ENCODE data around the gene KIR3DL1.
"Not testable (repeated sequence)": the region's sequence is repeated elsewhere in the genome, so short reads cannot be mapped to it uniquely, and the experiment has no call there.

Gene KIR3DL1

GRCh38 chr19:54817670-54818536 is 1.6 kb downstream of the KIR3DL1 start:
- no peak for DNase-seq

GRCh38 chr19:54824416-54824815 is 8.1 kb downstream of the KIR3DL1 start:
- DNase-seq: not testable (repeated sequence)

- not testable (repeated sequence) for DNase-seq
Observed at GRCh38 chr19:54825326-54825725, 9.1 kb downstream of the KIR3DL1 start.

- DNase-seq: not testable (repeated sequence)
Observed at GRCh38 chr19:54828064-54828463, 11.8 kb downstream of the KIR3DL1 start.

- not testable (repeated sequence) for DNase-seq
Observed at GRCh38 chr19:54832496-54832895, 16.2 kb downstream of the KIR3DL1 start, which contains the start of gene KIR2DS4. KIR2DS4 (plus strand) TSS chr19:54832676.

GRCh38 chr19:54835126-54835525 is 18.9 kb downstream of the KIR3DL1 start:
- DNase-seq: not testable (repeated sequence)

GRCh38 chr19:54837522-54837921 is 21.3 kb downstream of the KIR3DL1 start:
- not testable (repeated sequence) for DNase-seq

- not testable (repeated sequence) for DNase-seq
Observed at GRCh38 chr19:54843171-54843570, 26.9 kb downstream of the KIR3DL1 start.

- not testable (repeated sequence) for DNase-seq
Observed at GRCh38 chr19:54850061-54850640, 33.9 kb downstream of the KIR3DL1 start, which contains the start of gene KIR3DL2. KIR3DL2 (plus strand) TSS chr19:54850443; CDS start chr19:54850476, 33 bp downstream.

GRCh38 chr19:54850930-54851329 is 34.7 kb downstream of the KIR3DL1 start:
- no peak for DNase-seq

- no peak for DNase-seq
Observed at GRCh38 chr19:54851353-54851752, 35.1 kb downstream of the KIR3DL1 start.

GRCh38 chr19:54855241-54855640 is 39.0 kb downstream of the KIR3DL1 start:
- DNase-seq: not testable (repeated sequence)

GRCh38 chr19:54858476-54858875 is 42.2 kb downstream of the KIR3DL1 start:
- DNase-seq: not testable (repeated sequence)

- DNase-seq: not testable (repeated sequence)
Observed at GRCh38 chr19:54859421-54859820, 43.2 kb downstream of the KIR3DL1 start.

- DNase-seq: not testable (repeated sequence)
Observed at GRCh38 chr19:54863459-54863858, 47.2 kb downstream of the KIR3DL1 start.

- DNase-seq: no peak
Observed at GRCh38 chr19:54871696-54872095, 55.4 kb downstream of the KIR3DL1 start.

- DNase-seq: no peak
Observed at GRCh38 chr19:54873990-54874389, 57.7 kb downstream of the KIR3DL1 start, which contains the start of gene FCAR. FCAR (plus strand) TSS chr19:54874235; CDS start chr19:54874290, 55 bp downstream.

- no peak for DNase-seq
Observed at GRCh38 chr19:54875506-54875905, 59.2 kb downstream of the KIR3DL1 start.

GRCh38 chr19:54877471-54877870 is 61.2 kb downstream of the KIR3DL1 start:
- no peak for DNase-seq

Measured in fibroblast of skin of right biceps (primary cell).